Superior temporal gyrus (tissue), 1 donor: ENCODE data around the gene LTBP4.
A peak's percentile ranks its signal among the peaks of the same experiment; 100 is the strongest.
"Not testable (repeated sequence)": the region's sequence is repeated elsewhere in the genome, so short reads cannot be mapped to it uniquely, and the experiment has no call there.

ENCODE experiments used
- DNase-seq: peaks from one replicate; pipeline ENCODE4 v3.0.0-alpha.2; 2016; ENCODE audit errors: extremely low spot score

Gene LTBP4

GRCh38 chr19:40576585-40577451 is 24.4 kb upstream of the LTBP4 start, which contains the start of gene SHKBP1:
SHKBP1 (plus strand) TSS chr19:40576873; CDS start chr19:40576900, 27 bp downstream.
- peak; percentile 98 for DNase-seq

- peak; percentile 68 for DNase-seq
Observed at GRCh38 chr19:40578442-40578908, 22.7 kb upstream of the LTBP4 start.

GRCh38 chr19:40580619-40581018 is 20.6 kb upstream of the LTBP4 start:
- no peak for DNase-seq

- DNase-seq, result no peak
Observed at GRCh38 chr19:40581531-40581930, 19.6 kb upstream of the LTBP4 start.

GRCh38 chr19:40582467-40582866 is 18.7 kb upstream of the LTBP4 start:
- DNase-seq, result no peak

- no peak for DNase-seq
Observed at GRCh38 chr19:40583283-40583682, 17.9 kb upstream of the LTBP4 start.

GRCh38 chr19:40584007-40584406 is 17.2 kb upstream of the LTBP4 start:
- DNase-seq, result no peak

GRCh38 chr19:40585241-40585981 is 15.8 kb upstream of the LTBP4 start:
- no peak for DNase-seq

GRCh38 chr19:40585982-40586422 is 15.2 kb upstream of the LTBP4 start:
- DNase-seq, result no peak

- no peak for DNase-seq
Observed at GRCh38 chr19:40586611-40587010, 14.6 kb upstream of the LTBP4 start.

GRCh38 chr19:40588110-40588854 is 12.9 kb upstream of the LTBP4 start:
- DNase-seq, result no peak

- no peak for DNase-seq
Observed at GRCh38 chr19:40588926-40589569, 12.1 kb upstream of the LTBP4 start.

GRCh38 chr19:40589591-40590429 is 11.4 kb upstream of the LTBP4 start:
- DNase-seq, result no peak

- DNase-seq, result no peak
Observed at GRCh38 chr19:40590464-40591265, 10.5 kb upstream of the LTBP4 start.

- not testable (repeated sequence) for DNase-seq
Observed at GRCh38 chr19:40591724-40592123, 9.4 kb upstream of the LTBP4 start.

- DNase-seq, result peak; percentile 75
Observed at GRCh38 chr19:40592170-40592569, 9.0 kb upstream of the LTBP4 start.

- no peak for DNase-seq
Observed at GRCh38 chr19:40594255-40594654, 6.9 kb upstream of the LTBP4 start.

- no peak for DNase-seq
Observed at GRCh38 chr19:40594657-40595091, 6.5 kb upstream of the LTBP4 start.

- DNase-seq, result no peak
Observed at GRCh38 chr19:40596608-40597328, 4.4 kb upstream of the LTBP4 start.
